Measurements from ENCODE around the gene ZSCAN31.

GRCh38 chr6:28312939-28313338 is 23.0 kb downstream of the ZSCAN31 start:
- TF ChIP-seq FOXK2 (IDR thresholded peaks at IDR 0.05): no peak
- TF ChIP-seq ZNF384 (IDR thresholded peaks at IDR 0.05): no peak
- TF ChIP-seq NFRKB (IDR thresholded peaks at IDR 0.05): no peak
- TF ChIP-seq SUZ12 (IDR thresholded peaks at IDR 0.05): no peak
- no peak for TF ChIP-seq FOXM1 (IDR thresholded peaks at IDR 0.05; ENCODE audit: borderline replicate concordance)
- no peak for TF ChIP-seq HDGF (IDR thresholded peaks at IDR 0.05; ENCODE audit: borderline replicate concordance)
- TF ChIP-seq LEF1 (IDR thresholded peaks at IDR 0.05; ENCODE audit: borderline replicate concordance): no peak
- no peak for TF ChIP-seq FOXA1 (IDR thresholded peaks at IDR 0.05)
- TF ChIP-seq CTBP1 (IDR thresholded peaks at IDR 0.05; ENCODE audit: borderline replicate concordance): no peak
- TF ChIP-seq PKNOX1 (IDR thresholded peaks at IDR 0.05): no peak
- TF ChIP-seq ELF4 (IDR thresholded peaks at IDR 0.05): no peak

Measured in HEK293T (cell line).